Endothelial cell of umbilical vein (primary cell): Measurements from ENCODE around the gene CWC27. TPM values are rescaled to one million over a fixed set of nuclear protein-coding genes. Genes with fewer than 3 reads are reported as not detected.
A peak's percentile ranks its signal among the peaks of the same experiment; 100 is the strongest.

Experiments
- BruUV-seq: library from RNA; stranded (reverse); fragments of 400-500 nt; replicated peaks from 2 replicates; lab custom pipeline; 2021; lab: Mats Ljungman, UMichigan
- CTCF ChIA-PET: fragments of 300-600, 350-600 bp; sonication (Branson Sonifier 250); formaldehyde crosslinking; loops from one replicate; lab custom pipeline; 2021; ENCODE audit warnings: antibody characterized with exemption, inconsistent platforms; lab: Charles Lee
- POLR2A ChIA-PET: fragments of 300-600, 350-600 bp; sonication (Branson Sonifier 250); formaldehyde crosslinking; loops from one replicate; lab custom pipeline; 2021; ENCODE audit warnings: antibody characterized with exemption, inconsistent platforms; lab: Charles Lee
- DNase-seq: peaks from one replicate; pipeline ENCODE4 v3.0.0-alpha.2; 2011; ENCODE audit warnings: low read depth, low spot score
- FAIRE-seq: peaks from 2 replicates; lab custom pipeline; 2011; peaks lifted over from hg19 to GRCh38; lab: Jason Lieb, UNC
- H2AFZ ChIP-seq: 2 replicates; pipeline ENCODE4 v1.6.0; 2012; ENCODE audit warnings: low read depth, low read length, control low read depth, inconsistent platforms
- H3K27ac ChIP-seq: 2 replicates; pipeline ENCODE4 v1.5.1; 2011; ENCODE audit warnings: low read depth, mild to moderate bottlenecking, control low read depth, low read length, moderate library complexity; ENCODE audit not compliant: insufficient read depth
- H3K27me3 ChIP-seq, 2 experiments: 2 replicates each; pipeline versions ENCODE4 v1.6.0 to v1.6.1; 2011; ENCODE audit warnings: low read length in 2 of 2, mixed read lengths in 1 of 2; ENCODE audit not compliant: control insufficient read depth in 2 of 2, insufficient read depth in 2 of 2
- H3K36me3 ChIP-seq, 2 experiments: 2 replicates in 1 of 2; 3 replicates in 1 of 2; pipeline ENCODE4 v1.5.1; 2011; ENCODE audit warnings: low read length in 2 of 2, mild to moderate bottlenecking in 1 of 2, moderate library complexity in 1 of 2; ENCODE audit not compliant: control insufficient read depth in 2 of 2, insufficient read depth in 2 of 2; ENCODE audit errors: extremely low read depth in 1 of 2
- H3K4me1 ChIP-seq: 3 replicates; pipeline ENCODE4 v1.5.1; 2011; ENCODE audit warnings: mild to moderate bottlenecking, low read length; ENCODE audit not compliant: control insufficient read depth, insufficient read depth; ENCODE audit errors: extremely low read depth
- H3K4me2 ChIP-seq: 2 replicates; pipeline ENCODE4 v1.6.1; 2011; ENCODE audit warnings: low read length, control low read depth, mixed read lengths; ENCODE audit not compliant: insufficient read depth
- H3K4me3 ChIP-seq, 3 experiments: fragments of 200-600 bp in 1 of 3; sonication (generic), shearing (Covaris generic) in 1 of 3; replicated peaks in 1 of 3; 2 replicates each; pipeline ENCODE4 v1.5.1; 2011 to 2016; ENCODE audit warnings: control low read depth in 3 of 3, low read length in 3 of 3, mild to moderate bottlenecking in 2 of 3, inconsistent platforms in 1 of 3, low read depth in 1 of 3, moderate library complexity in 1 of 3; ENCODE audit not compliant: insufficient read depth in 1 of 3
- H3K79me2 ChIP-seq: 2 replicates; pipeline ENCODE4 v1.6.0; 2012; ENCODE audit warnings: low read length, inconsistent platforms; ENCODE audit not compliant: control insufficient read depth, insufficient read depth
- H3K9ac ChIP-seq: replicated peaks from 2 replicates; pipeline ENCODE3; 2011; ENCODE audit warnings: low read length, control low read depth; ENCODE audit not compliant: insufficient read depth; ENCODE audit errors: extremely low read depth
- H3K9me1 ChIP-seq: replicated peaks from 3 replicates; pipeline ENCODE4 v1.6.0; 2011; ENCODE audit warnings: mild to moderate bottlenecking, low read length; ENCODE audit not compliant: control insufficient read depth, insufficient read depth; ENCODE audit errors: extremely low read depth
- H3K9me3 ChIP-seq: replicated peaks from 2 replicates; pipeline ENCODE4 v1.5.1; 2012; ENCODE audit warnings: low read length, inconsistent platforms; ENCODE audit not compliant: control insufficient read depth, insufficient read depth
- H4K20me1 ChIP-seq: replicated peaks from 2 replicates; pipeline ENCODE3; 2011; ENCODE audit warnings: mild to moderate bottlenecking, low read length; ENCODE audit not compliant: control insufficient read depth, insufficient read depth; ENCODE audit errors: extremely low read depth
- EZH2 ChIP-seq: IDR thresholded peaks from 2 replicates; pipeline ENCODE4 v1.6.1; 2012; ENCODE audit warnings: borderline replicate concordance, low read depth, mild to moderate bottlenecking, moderate library complexity, low read length, inconsistent platforms; ENCODE audit not compliant: severe bottlenecking
- JUN ChIP-seq: IDR thresholded peaks from 2 replicates; pipeline ENCODE4 v1.6.1; 2011; ENCODE audit warnings: borderline replicate concordance, low read depth; ENCODE audit not compliant: insufficient read length, insufficient read depth
- MYC ChIP-seq: IDR thresholded peaks from one replicate; pipeline ENCODE4 v1.6.1; 2011; ENCODE audit warnings: mild to moderate bottlenecking, low read depth, low read length
- POLR2A ChIP-seq: IDR thresholded peaks from 2 replicates; pipeline ENCODE4 v1.6.1; 2012; ENCODE audit warnings: low read depth, mild to moderate bottlenecking, control low read depth, low read length
- POLR2AphosphoS5 ChIP-seq: IDR thresholded peaks from 2 replicates; pipeline ENCODE4 v1.6.1; 2012; ENCODE audit warnings: low read depth, mild to moderate bottlenecking, control low read depth, low read length, moderate library complexity; ENCODE audit not compliant: insufficient read depth
- dilution Hi-C: fragments of 300-500 bp; cut with MboI; formaldehyde crosslinking; loops from one replicate; pipeline ENCODE4 v1.15.0; 2019; ENCODE audit warnings: low sequenced_read_pairs; ENCODE audit not compliant: extremely low pct_ligation_motif_present
- intact Hi-C: fragments of 100-400 bp; cut with micrococcal nuclease; formaldehyde crosslinking; loops from one replicate; pipeline ENCODE4 v1.10.0; 2022
- polyA plus RNA-seq, 4 experiments: library from polyadenylated mRNA; depleted of rRNA in 3 of 4; stranded (reverse) in 3 of 4; unstranded in 1 of 4; fragments of >200 nt; gene quantifications; 2 replicates each; pipeline versions ENCODE4 v1.2.1 to v1.2.3, GENCODE V29; 2011 to 2012; ENCODE audit warnings: missing spikeins in 1 of 4
- total RNA-seq: library from RNA; stranded (reverse); gene quantifications from 2 replicates; pipeline ENCODE4 v1.2.3, GENCODE V29; 2021

Gene CWC27
- total and polyA plus RNA-seq, 2 donors (not counting 3 experiments of a cell fraction or from before 2014, with no cell fraction given) = 11.9 to 23.8 TPM

GRCh38 chr5:65032250-65032649 lies 263.5 kb downstream of the CWC27 start:
- Histone ChIP-seq H3K4me3 (no peak overlapping the region), H3K9me1 (no peaks in the 10 kb centered on the region), H3K4me1 (peaks cover 19% of the 10 kb centered on the region), H3K79me2 (no peaks in the 10 kb centered on the region), H3K4me2 (no peak overlapping the region), H4K20me1 (no peaks in the 10 kb centered on the region), H3K9ac (no peak overlapping the region), H3K27ac (peak overlapping the region; percentile 38), H3K27me3 (no peaks in the 10 kb centered on the region), H3K9me3 (no peaks in the 10 kb centered on the region), H3K36me3 (no peaks in the 10 kb centered on the region), H2AFZ (peak overlapping the region; percentile 61)
- CTCF ChIA-PET = interaction anchor here (1.2 to 4.6 kb wide), 3 partner anchors 12 to 222 kb away, joined by 5 to 22 read pairs (median 5); no protein-coding TSS in a partner anchor
- TF ChIP-seq POLR2AphosphoS5 (no peak), JUN (peak; percentile 11)
- dilution Hi-C loops = no loop called here
- no TSS peak for BruUV-seq
- DNase-seq (peak; percentile 44), FAIRE-seq (no peak)
- intact Hi-C loops = no loop called here
- POLR2A ChIA-PET = interaction anchor here (0.6 kb wide), 1 partner anchor 286 kb away, joined by 3 read pairs; no protein-coding TSS in a partner anchor

GRCh38 chr5:65034029-65034812 lies 265.5 kb downstream of the CWC27 start:
- BruUV-seq = no TSS peak
- H2AFZ ChIP-seq = no peak overlapping the region
- no peak overlapping the region for H3K9ac ChIP-seq
- FAIRE-seq (no peak), DNase-seq (no peak)
- no peaks in the 10 kb centered on the region for H3K27me3 ChIP-seq
- H3K36me3 ChIP-seq = no peaks in the 10 kb centered on the region
- no peak overlapping the region for H3K4me2 ChIP-seq
- peak overlapping the region; percentile 97 for H3K27ac ChIP-seq
- no peaks in the 10 kb centered on the region for H3K9me3 ChIP-seq
- dilution Hi-C loops (no loop called here), intact Hi-C loops (loop anchor here (2.0 kb wide), 1 partner anchor 165 kb away; no protein-coding TSS in a partner anchor)
- no peaks in the 10 kb centered on the region for H4K20me1 ChIP-seq
- no peak for TF ChIP-seq POLR2A
- no peak for TF ChIP-seq MYC
- no peak for TF ChIP-seq EZH2
- POLR2A ChIA-PET = no interaction called here
- H3K4me3 ChIP-seq = no peak overlapping the region
- H3K79me2 ChIP-seq = no peaks in the 10 kb centered on the region
- H3K4me1 ChIP-seq = peaks cover 19% of the 10 kb centered on the region
- H3K9me1 ChIP-seq = no peaks in the 10 kb centered on the region
- CTCF ChIA-PET = interaction anchor here (1.3 to 4.6 kb wide), 3 partner anchors 14 to 449 kb away, joined by 5 to 22 read pairs (median 5); no protein-coding TSS in a partner anchor
